GM20431 (cell line): ENCODE measurements around the gene KLK4.

Experiments
- in situ Hi-C: fragments of 300-500 bp; cut with MseI, MboI; formaldehyde crosslinking; loops from one replicate; pipeline ENCODE4 v1.15.0; 2020; ENCODE audit warnings: low sequenced_read_pairs; ENCODE audit not compliant: unreplicated experiment

The KLK4 gene

GRCh38 chr19:50911206-50912101, at the start of gene KLK4:
Gene KLK4 (minus strand): TSS chr19:50911395. CDS start chr19:50910738, 657 bp downstream.
- in situ Hi-C loops: loop anchor here (10.0 kb wide), 1 partner anchor 117 kb away; the partner anchor contains the start of gene ACP4

- in situ Hi-C loops: no loop called here
Measured at GRCh38 chr19:50959731-50960500, 48.7 kb upstream of the KLK4 start.

GRCh38 chr19:50957587-50957986, 46.4 kb upstream of the KLK4 start:
- in situ Hi-C loops: no loop called here

- in situ Hi-C loops: no loop called here
Measured at GRCh38 chr19:50952910-50953309, 41.7 kb upstream of the KLK4 start, which contains the start of gene KLK5. Gene KLK5 (minus strand): TSS chr19:50953038. CDS start chr19:50952657, 381 bp downstream.

GRCh38 chr19:50949861-50950260, 38.7 kb upstream of the KLK4 start:
- in situ Hi-C loops: no loop called here

- in situ Hi-C loops: no loop called here
Measured at GRCh38 chr19:50947123-50947522, 35.9 kb upstream of the KLK4 start.

GRCh38 chr19:50944795-50945194, 33.6 kb upstream of the KLK4 start:
- in situ Hi-C loops: no loop called here

GRCh38 chr19:50943074-50943828, 32.1 kb upstream of the KLK4 start:
- in situ Hi-C loops: no loop called here

- in situ Hi-C loops: no loop called here
Measured at GRCh38 chr19:50939596-50939995, 28.4 kb upstream of the KLK4 start.

- in situ Hi-C loops: no loop called here
Measured at GRCh38 chr19:50933640-50934039, 22.4 kb upstream of the KLK4 start.

- in situ Hi-C loops: no loop called here
Measured at GRCh38 chr19:50932690-50933083, 21.5 kb upstream of the KLK4 start.

- in situ Hi-C loops: no loop called here
Measured at GRCh38 chr19:50932018-50932689, 21.0 kb upstream of the KLK4 start.

GRCh38 chr19:50931023-50931422, 19.8 kb upstream of the KLK4 start:
- in situ Hi-C loops: no loop called here

- in situ Hi-C loops: no loop called here
Measured at GRCh38 chr19:50928831-50929230, 17.6 kb upstream of the KLK4 start.

GRCh38 chr19:50926144-50926543, 14.9 kb upstream of the KLK4 start:
- in situ Hi-C loops: no loop called here

- in situ Hi-C loops: no loop called here
Measured at GRCh38 chr19:50925734-50926133, 14.5 kb upstream of the KLK4 start.

- in situ Hi-C loops: no loop called here
Measured at GRCh38 chr19:50924586-50924985, 13.4 kb upstream of the KLK4 start.

GRCh38 chr19:50922317-50922853, 11.2 kb upstream of the KLK4 start:
- in situ Hi-C loops: no loop called here
